GM23338 (cell line): ENCODE measurements around the gene NUP214.

Experiments
- EZH2phosphoT487 ChIP-seq: fragments of 200-600 bp; sonication (generic); IDR thresholded peaks from one replicate; pipeline ENCODE4 v1.8.1; 2018; ENCODE audit warnings: antibody characterized with exemption; ENCODE audit not compliant: unreplicated experiment
- STAT1 ChIP-seq: IDR thresholded peaks from one replicate; pipeline ENCODE4 v1.6.1; 2016; ENCODE audit warnings: antibody characterized with exemption; ENCODE audit not compliant: unreplicated experiment
- TF ChIP-seq, protein P1 (sequence below), 2 experiments: fragments of 200-600 bp in 1 of 2; sonication (generic) in 1 of 2; conservative IDR thresholded peaks; 2 replicates each; pipeline versions ENCODE4 v1.5.1 to v1.6.1; 2016 to 2017; ENCODE audit warnings: antibody characterized with exemption in 2 of 2, low read depth in 2 of 2, mild to moderate bottlenecking in 2 of 2, moderate library complexity in 1 of 2

- TF ChIP-seq, protein P1, sequence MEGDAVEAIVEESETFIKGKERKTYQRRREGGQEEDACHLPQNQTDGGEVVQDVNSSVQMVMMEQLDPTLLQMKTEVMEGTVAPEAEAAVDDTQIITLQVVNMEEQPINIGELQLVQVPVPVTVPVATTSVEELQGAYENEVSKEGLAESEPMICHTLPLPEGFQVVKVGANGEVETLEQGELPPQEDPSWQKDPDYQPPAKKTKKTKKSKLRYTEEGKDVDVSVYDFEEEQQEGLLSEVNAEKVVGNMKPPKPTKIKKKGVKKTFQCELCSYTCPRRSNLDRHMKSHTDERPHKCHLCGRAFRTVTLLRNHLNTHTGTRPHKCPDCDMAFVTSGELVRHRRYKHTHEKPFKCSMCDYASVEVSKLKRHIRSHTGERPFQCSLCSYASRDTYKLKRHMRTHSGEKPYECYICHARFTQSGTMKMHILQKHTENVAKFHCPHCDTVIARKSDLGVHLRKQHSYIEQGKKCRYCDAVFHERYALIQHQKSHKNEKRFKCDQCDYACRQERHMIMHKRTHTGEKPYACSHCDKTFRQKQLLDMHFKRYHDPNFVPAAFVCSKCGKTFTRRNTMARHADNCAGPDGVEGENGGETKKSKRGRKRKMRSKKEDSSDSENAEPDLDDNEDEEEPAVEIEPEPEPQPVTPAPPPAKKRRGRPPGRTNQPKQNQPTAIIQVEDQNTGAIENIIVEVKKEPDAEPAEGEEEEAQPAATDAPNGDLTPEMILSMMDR (conservative IDR thresholded peaks at IDR 0.05; ENCODE audit: low read depth in 2 of 2), result no peak
- TF ChIP-seq STAT1 (no peak), EZH2phosphoT487 (no peak)
These were observed 81.1 kb downstream of the NUP214 start for GRCh38 chr9:131206495-131206894.
